Fibroblast of peridontal ligament (primary cell): ENCODE results near the gene RBM28.
"Not testable (repeated sequence)": the region's sequence is repeated elsewhere in the genome, so short reads cannot be mapped to it uniquely, and the experiment has no call there.

Experiments used
- DNase-seq: peaks from one replicate; pipeline ENCODE4 v3.0.0-alpha.2; 2010; ENCODE audit errors: extremely low read depth

Gene RBM28

GRCh38 chr7:128281605-128282380, 61.9 kb downstream of the RBM28 start:
- no peak for DNase-seq

GRCh38 chr7:128280451-128280850, 63.3 kb downstream of the RBM28 start:
- DNase-seq = not testable (repeated sequence)

GRCh38 chr7:128279124-128279713, 64.5 kb downstream of the RBM28 start:
- DNase-seq = no peak

GRCh38 chr7:128278366-128278765, 65.3 kb downstream of the RBM28 start:
- no peak for DNase-seq

GRCh38 chr7:128275681-128276080, 68.0 kb downstream of the RBM28 start:
- DNase-seq = no peak

GRCh38 chr7:128274884-128275603, 68.7 kb downstream of the RBM28 start:
- no peak for DNase-seq

- DNase-seq = no peak
These were observed 69.3 kb downstream of the RBM28 start for GRCh38 chr7:128274246-128274883.

GRCh38 chr7:128271942-128272481, 71.7 kb downstream of the RBM28 start:
- DNase-seq = no peak

- no peak for DNase-seq
These were observed 72.2 kb downstream of the RBM28 start for GRCh38 chr7:128271471-128271941.

- no peak for DNase-seq
These were observed 72.9 kb downstream of the RBM28 start for GRCh38 chr7:128270826-128271272.

- DNase-seq = no peak
These were observed 75.5 kb downstream of the RBM28 start for GRCh38 chr7:128268233-128268632.

- peak; percentile 82 for DNase-seq
These were observed 76.1 kb downstream of the RBM28 start for GRCh38 chr7:128267595-128267924.

GRCh38 chr7:128266883-128267594, 76.7 kb downstream of the RBM28 start:
- DNase-seq = peak; percentile 72

- no peak for DNase-seq
These were observed 77.2 kb downstream of the RBM28 start for GRCh38 chr7:128266529-128266882.

GRCh38 chr7:128265906-128266300, 77.8 kb downstream of the RBM28 start:
- no peak for DNase-seq

GRCh38 chr7:128265156-128265905, 78.4 kb downstream of the RBM28 start:
- no peak for DNase-seq

- no peak for DNase-seq
These were observed 79.2 kb downstream of the RBM28 start for GRCh38 chr7:128264477-128264876.

- DNase-seq = no peak
These were observed 80.3 kb downstream of the RBM28 start for GRCh38 chr7:128263420-128263819.

- DNase-seq = no peak
These were observed 81.3 kb downstream of the RBM28 start for GRCh38 chr7:128262273-128263028.
